Measurements from ENCODE around the gene ANXA2R. TPM values are rescaled to one million over a fixed set of nuclear protein-coding genes. Genes with fewer than 3 reads are reported as not detected.
A peak's percentile ranks its signal among the peaks of the same experiment; 100 is the strongest.
"Not testable (repeated sequence)": the region's sequence is repeated elsewhere in the genome, so short reads cannot be mapped to it uniquely, and the experiment has no call there.

Gene ANXA2R, protein sequence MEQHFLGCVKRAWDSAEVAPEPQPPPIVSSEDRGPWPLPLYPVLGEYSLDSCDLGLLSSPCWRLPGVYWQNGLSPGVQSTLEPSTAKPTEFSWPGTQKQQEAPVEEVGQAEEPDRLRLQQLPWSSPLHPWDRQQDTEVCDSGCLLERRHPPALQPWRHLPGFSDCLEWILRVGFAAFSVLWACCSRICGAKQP
- total RNA-seq (2014; rRNA removed; shearing (Covaris generic)): 4.6 TPM in 2 replicates
- polyA plus RNA-seq (2014; cell fraction: nucleus; rRNA removed): 5.2 and 6.9 TPM in 2 replicates

GRCh38 chr5:43040287-43041098 is at the start of gene ANXA2R:
Gene ANXA2R (minus strand): TSS chr5:43040319. CDS start chr5:43040046, 273 bp downstream.
- peak; percentile 95 for DNase-seq (ENCODE audit: extremely low read depth, low read depth)

GRCh38 chr5:43086118-43086908 is 46.2 kb upstream of the ANXA2R start:
- not testable (repeated sequence) for DNase-seq (ENCODE audit: extremely low read depth, low read depth)

GRCh38 chr5:43085453-43085852 is 45.3 kb upstream of the ANXA2R start:
- no peak for DNase-seq (ENCODE audit: extremely low read depth, low read depth)

- DNase-seq (ENCODE audit: extremely low read depth, low read depth): not testable (repeated sequence)
These were observed 44.3 kb upstream of the ANXA2R start for GRCh38 chr5:43084468-43084867.

DNA sequence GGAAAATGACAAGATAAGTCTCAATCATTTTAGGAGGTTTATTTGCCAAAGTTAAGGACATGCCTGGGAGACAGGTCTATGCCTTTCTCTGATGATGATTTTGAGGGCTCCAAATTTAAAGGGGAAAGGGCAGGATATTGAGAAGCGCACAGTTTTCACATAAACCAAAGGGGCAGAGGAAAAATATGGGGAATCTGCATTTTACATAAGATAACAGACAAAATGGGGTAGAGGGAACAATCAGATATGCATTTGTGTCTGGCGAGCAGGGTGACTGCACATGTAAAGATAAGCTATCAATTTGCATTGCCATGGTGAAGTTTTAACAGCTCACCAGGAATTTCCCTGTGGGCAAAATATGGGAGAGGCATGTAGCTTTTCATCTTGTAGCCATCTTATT is 41.2 kb upstream of the ANXA2R start:
- DNase-seq (ENCODE audit: extremely low read depth, low read depth): not testable (repeated sequence)

DNA sequence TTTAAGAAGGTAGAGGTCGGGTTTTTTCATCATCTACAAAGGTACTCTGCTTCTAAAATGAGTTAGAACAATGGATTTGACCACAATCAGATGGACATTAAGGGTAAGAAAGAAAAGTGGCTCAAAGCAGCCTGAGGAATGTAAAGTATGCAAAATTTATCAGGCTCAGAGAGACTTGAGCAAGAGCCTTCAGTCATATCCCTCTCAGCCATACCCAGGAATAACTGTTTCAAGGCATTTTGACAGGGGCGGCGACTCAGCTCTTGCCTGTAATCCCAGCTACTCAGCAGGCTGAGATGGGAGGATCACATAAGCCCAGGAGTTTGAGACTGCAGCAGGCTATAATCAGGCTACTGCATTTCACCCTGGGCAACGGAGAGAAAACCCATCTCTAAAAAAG is 38.8 kb upstream of the ANXA2R start:
- DNase-seq (ENCODE audit: extremely low read depth, low read depth): no peak

DNA sequence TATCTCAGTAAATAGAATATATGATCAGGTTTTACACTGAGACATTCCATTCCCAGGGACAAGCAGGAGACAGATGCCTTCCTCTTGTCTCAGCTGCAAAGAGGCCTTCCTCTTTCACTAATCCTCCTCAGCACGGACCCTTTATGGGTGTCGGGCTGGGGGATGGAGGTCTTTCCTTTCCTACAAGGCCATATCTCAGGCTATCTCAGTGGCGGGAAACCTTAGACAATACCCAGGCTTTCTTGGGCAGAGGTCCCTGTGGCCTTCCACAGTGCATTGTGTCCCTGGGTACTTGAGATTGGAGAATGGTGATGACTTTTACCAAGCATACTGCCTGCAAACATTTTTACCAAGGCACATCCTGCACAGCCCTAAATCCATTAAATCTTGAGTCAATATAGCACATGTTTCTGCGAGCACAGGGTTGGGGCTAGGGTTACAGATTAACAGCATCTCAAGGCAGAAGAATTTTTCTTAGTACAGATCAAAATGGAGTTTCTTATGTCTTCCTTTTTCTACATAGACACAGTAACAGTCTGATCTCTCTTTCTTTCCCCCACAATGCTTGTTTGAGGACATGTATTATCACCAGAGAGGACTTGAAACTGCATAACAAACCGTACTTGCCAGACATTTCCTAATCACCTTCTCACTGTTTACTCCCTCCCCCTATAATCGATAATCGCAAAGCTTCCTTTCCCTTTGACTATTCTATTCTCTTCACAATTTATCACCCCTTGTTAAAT is 37.5 kb upstream of the ANXA2R start:
- not testable (repeated sequence) for DNase-seq (ENCODE audit: extremely low read depth, low read depth)

- DNase-seq (ENCODE audit: extremely low read depth, low read depth): no peak
These were observed 35.5 kb upstream of the ANXA2R start for GRCh38 chr5:43075319-43076293.

GRCh38 chr5:43074987-43075318 is 34.8 kb upstream of the ANXA2R start:
- DNase-seq (ENCODE audit: extremely low read depth, low read depth): no peak

- DNase-seq (ENCODE audit: extremely low read depth, low read depth): peak; percentile 54
These were observed 33.8 kb upstream of the ANXA2R start for GRCh38 chr5:43073597-43074546.

GRCh38 chr5:43069401-43069720 is 29.2 kb upstream of the ANXA2R start:
- not testable (repeated sequence) for DNase-seq (ENCODE audit: extremely low read depth, low read depth)

- DNase-seq (ENCODE audit: extremely low read depth, low read depth): no peak
These were observed 27.9 kb upstream of the ANXA2R start for GRCh38 chr5:43068037-43068436.

DNA sequence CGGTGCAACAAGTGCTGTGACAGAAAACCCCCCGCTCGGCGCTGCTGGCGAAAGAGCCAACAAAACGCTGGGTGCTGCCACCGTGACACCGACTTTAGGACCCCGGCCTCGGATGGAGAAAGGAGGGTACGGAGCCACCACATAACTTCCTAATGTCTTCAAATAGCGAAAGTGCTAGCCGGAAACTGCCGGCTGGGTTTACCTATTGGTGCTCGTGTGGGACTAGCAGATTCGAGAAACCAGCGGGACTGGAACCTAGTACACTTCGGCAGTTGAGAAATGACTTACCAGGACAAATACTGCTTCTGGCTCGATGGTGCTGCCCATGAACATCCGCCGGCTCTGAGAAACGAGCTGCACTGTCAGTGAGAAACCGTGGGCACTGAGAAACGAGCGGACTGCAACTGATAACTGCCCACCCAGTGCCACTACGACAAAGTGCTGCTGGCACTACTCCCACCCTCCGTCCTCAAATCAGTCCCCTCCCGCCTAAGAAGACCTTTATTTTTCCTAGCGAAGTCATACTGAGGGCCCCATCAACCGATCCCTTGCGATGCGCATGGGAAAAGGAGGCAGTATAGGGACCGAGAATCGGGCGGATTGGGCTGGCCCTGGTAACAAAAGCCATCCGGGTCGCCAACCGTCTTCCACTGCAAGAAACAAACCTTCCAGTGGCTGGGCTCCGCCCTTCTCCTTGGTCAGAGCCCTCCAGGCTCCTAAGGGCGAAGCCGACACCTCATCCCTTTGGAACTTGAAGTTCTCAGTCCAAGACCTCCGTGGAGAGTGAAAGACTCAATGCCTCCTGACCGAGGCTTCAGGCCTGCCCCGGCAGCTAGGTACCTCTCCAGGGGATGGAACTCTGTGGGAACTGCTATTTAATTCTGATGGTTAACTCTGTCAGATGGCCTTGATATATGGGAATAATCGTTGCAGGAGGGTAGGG is 27.0 kb upstream of the ANXA2R start:
- DNase-seq (ENCODE audit: extremely low read depth, low read depth): peak; percentile 85

DNA sequence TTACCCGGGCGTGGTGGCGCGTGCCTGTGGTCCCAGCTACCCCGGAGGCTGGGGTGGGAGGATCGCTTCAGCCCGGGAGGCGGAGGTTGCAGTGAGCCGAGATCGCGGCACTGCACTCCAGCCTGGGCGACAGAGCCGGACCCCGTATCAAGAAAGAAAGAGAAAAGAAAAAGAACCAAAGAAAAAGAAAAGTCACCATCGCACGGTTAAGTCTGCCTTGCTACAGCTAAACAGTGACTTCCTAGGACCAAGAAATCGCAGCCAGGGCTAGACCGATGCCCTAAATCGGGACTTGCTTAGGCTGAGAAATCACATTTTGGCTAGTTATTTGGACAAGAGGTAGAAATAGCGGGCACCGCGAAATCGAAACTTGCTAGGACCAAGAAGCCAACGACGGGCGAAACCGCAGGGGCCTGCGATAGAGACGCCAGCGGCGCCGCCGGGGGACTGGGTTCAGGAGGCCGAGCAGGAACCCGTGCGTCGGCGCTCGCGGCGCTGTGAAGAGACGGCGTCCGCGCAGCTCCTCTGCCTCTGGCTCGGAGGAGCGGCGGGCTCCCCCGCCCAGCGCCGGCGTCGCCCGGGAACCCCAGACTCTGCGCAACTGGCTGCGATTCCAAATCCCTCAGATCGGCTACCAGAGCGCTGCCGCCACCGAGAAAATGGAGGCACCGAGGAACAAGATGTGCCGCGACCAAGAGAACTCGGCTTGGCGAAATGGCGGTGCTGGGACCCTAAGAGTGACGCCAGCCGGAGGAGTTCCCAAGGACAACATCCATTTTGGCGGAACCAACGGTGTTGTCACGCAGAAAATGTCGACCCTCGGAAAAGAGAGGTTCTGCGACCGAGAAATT is 26.1 kb upstream of the ANXA2R start:
- DNase-seq (ENCODE audit: extremely low read depth, low read depth): peak; percentile 32

DNA sequence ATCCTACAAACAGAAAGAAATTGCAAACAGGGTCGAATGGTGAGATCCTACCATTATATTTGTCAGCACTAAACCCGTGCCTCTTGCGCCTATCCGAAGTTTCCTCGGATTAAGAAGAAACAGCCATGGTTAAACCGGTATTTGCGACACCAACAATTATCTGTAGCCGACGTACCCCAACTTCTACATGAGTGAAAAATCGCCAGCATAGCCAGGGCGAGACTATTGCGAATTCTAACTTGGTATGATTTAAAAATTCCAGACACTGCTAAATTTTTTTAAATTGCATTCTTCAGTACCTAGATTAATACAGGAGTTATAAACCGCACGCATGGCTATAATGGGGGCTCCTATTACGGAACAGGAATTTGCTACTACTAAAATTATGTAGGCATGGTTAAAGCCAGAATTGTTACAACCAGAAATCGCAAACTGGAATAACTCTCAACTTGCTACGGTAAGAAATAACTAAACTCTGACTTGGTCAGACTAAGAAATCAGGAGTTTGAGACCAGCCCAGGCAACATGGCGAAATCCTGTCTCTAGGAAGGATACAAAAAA is 25.3 kb upstream of the ANXA2R start:
- DNase-seq (ENCODE audit: extremely low read depth, low read depth): peak; percentile 33

GRCh38 chr5:43063721-43064171 is 23.6 kb upstream of the ANXA2R start:
- DNase-seq (ENCODE audit: extremely low read depth, low read depth): peak; percentile 30

Measured in NCI-H460 (cell line).